ENCODE measurements around the gene CMPK2. TPM values are rescaled to one million over a fixed set of nuclear protein-coding genes. Genes with fewer than 3 reads are reported as not detected.

Gene CMPK2
- total RNA-seq, 4 donors from 2014 or later: 3.1 to 7.8 (median 5.4) TPM

DNA sequence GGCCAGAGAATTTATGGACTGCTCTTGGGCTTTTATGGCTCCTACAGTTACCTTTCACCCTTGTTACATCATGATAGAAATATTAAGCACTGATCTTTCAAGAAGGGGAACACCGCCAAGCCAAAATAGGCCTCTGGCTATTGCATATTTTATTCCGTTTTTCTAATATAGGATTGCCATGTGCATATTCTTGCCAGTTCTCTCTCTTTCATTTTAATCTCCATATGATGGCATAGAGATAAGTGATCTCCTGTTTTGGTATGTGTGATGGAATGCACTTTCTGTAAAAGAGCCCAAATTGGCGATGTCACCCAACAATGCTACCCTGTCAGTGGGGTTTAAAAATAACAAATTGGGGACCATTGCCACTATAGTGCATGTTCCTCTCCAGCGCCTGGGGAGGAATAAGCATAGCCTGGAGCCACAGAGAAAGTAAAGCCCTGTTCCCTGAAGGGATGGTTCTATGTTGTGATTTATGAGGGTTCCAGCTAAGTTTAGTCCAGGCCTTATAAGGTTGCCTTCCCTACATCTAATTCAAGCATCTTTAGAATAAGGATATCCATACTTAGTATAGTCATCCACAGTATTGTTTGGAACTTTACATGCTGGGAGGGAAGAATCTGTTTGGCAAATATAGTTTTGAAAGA lies 26.9 kb downstream of the CMPK2 start:
- 83 to 87% methylated on average over 2 to 4 of the region's 4 CpGs for WGBS, 2 donors (ENCODE audit: low coverage in 1 of 2)
- Histone ChIP-seq H3K36me3 (peaks cover 0 to 13% of the 10 kb centered on the region in 2 donors), H3K9me3 (peaks cover 0 to 59% (median 0%) of the 10 kb centered on the region in 3 donors)

DNA sequence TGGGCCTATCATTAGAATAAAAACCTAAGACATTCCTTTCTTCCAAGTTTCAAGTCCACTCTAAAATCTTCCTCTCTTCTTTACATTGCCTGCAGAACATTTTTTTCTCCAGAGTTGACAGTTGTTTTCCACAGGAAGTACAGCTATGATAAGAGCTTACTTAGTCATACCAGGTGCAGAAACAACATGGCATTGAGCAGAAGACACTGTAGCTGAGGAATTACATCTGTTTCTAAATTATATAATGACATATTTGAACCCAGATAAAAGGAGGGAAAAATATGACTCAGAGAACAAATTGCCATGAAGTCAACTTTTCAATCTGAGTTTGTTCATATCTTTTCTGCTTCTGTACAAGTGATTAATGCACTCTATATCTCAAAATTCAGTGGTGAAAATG lies 30.2 kb downstream of the CMPK2 start:
- no peaks in the 10 kb centered on the region for H3K27me3 ChIP-seq
- ATAC-seq: no peak
- peaks cover 0 to 6% of the 10 kb centered on the region in 2 donors for H3K36me3 ChIP-seq
- no peak overlapping the region for H3K27ac ChIP-seq
- TF ChIP-seq POLR2A (IDR thresholded peaks at IDR 0.05): no peak
- H3K4me3 ChIP-seq: no peak overlapping the region
- H3K9me3 ChIP-seq: peaks cover 0 to 45% (median 0%) of the 10 kb centered on the region in 3 donors
- H3K4me1 ChIP-seq: no peaks in the 10 kb centered on the region

More for the DNA sequence above, 26.9 kb downstream of the CMPK2 start:
- Histone ChIP-seq H3K4me1 (no peaks in the 10 kb centered on the region), H3K4me3 (no peak overlapping the region), H3K27ac (no peak overlapping the region), H3K27me3 (no peaks in the 10 kb centered on the region)
- ATAC-seq: no peak
- no peak for TF ChIP-seq POLR2AphosphoS5 (IDR thresholded peaks at IDR 0.05)
- TF ChIP-seq POLR2A (IDR thresholded peaks at IDR 0.05): no peak
- no peak for TF ChIP-seq EP300 (IDR thresholded peaks at IDR 0.05)
- TF ChIP-seq, protein P1, sequence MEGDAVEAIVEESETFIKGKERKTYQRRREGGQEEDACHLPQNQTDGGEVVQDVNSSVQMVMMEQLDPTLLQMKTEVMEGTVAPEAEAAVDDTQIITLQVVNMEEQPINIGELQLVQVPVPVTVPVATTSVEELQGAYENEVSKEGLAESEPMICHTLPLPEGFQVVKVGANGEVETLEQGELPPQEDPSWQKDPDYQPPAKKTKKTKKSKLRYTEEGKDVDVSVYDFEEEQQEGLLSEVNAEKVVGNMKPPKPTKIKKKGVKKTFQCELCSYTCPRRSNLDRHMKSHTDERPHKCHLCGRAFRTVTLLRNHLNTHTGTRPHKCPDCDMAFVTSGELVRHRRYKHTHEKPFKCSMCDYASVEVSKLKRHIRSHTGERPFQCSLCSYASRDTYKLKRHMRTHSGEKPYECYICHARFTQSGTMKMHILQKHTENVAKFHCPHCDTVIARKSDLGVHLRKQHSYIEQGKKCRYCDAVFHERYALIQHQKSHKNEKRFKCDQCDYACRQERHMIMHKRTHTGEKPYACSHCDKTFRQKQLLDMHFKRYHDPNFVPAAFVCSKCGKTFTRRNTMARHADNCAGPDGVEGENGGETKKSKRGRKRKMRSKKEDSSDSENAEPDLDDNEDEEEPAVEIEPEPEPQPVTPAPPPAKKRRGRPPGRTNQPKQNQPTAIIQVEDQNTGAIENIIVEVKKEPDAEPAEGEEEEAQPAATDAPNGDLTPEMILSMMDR (IDR thresholded peaks at IDR 0.05): no peak

DNA sequence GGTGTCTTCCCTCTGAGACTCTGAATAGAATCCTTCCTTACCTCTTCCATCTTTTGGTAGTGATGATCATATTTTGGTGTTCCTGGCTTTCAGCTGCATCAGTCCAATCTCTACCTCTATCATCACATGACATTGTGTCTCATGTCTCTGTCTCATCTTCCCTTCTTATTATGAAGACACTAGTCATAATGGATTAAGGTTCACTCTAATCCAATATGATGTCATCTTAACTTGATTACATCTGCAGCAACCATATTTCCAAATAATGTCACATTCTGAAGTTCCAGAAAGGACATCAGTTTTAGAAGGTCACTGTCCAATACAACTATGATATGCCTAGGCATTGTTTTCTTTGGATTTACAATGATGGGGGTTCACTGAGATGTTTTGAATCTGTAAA lies 31.5 kb downstream of the CMPK2 start:
- TF ChIP-seq, protein P1 (IDR thresholded peaks at IDR 0.05): no peak
- TF ChIP-seq EP300 (IDR thresholded peaks at IDR 0.05): no peak
- no peak for TF ChIP-seq POLR2A (IDR thresholded peaks at IDR 0.05)
- TF ChIP-seq POLR2AphosphoS5 (IDR thresholded peaks at IDR 0.05): no peak
- Histone ChIP-seq H3K27me3 (no peaks in the 10 kb centered on the region), H3K4me1 (no peaks in the 10 kb centered on the region), H3K27ac (no peak overlapping the region), H3K4me3 (no peak overlapping the region), H3K36me3 (no peaks in the 10 kb centered on the region), H3K9me3 (peaks cover 0 to 32% (median 0%) of the 10 kb centered on the region in 3 donors)
- no peak for ATAC-seq

DNA sequence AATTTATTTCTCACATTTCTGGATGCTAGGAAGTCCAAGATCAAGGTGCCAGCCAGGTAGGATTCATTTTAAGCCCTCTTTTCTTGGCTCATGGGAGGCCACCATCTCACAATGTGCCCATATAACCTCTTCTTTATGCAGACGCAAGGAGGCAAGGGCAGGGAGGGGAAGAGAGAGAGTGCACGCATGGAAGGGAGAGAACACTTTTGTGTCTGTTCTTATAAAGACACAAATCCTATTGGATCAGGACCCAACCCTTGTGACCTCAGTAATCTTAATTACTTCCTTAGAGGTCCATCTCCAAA lies 32.5 kb downstream of the CMPK2 start:
- Histone ChIP-seq H3K4me1 (no peaks in the 10 kb centered on the region), H3K27me3 (no peaks in the 10 kb centered on the region), H3K9me3 (peaks cover 0 to 28% (median 0%) of the 10 kb centered on the region in 3 donors), H3K36me3 (no peaks in the 10 kb centered on the region), H3K4me3 (no peak overlapping the region), H3K27ac (no peak overlapping the region)
- WGBS, 2 donors (ENCODE audit: low coverage in 1 of 2): 100% methylated on average over 1 of the region's 2 CpGs
- no peak for ATAC-seq
- no peak for TF ChIP-seq POLR2AphosphoS5 (IDR thresholded peaks at IDR 0.05)
- TF ChIP-seq EP300 (IDR thresholded peaks at IDR 0.05): no peak
- TF ChIP-seq POLR2A (IDR thresholded peaks at IDR 0.05): no peak
- TF ChIP-seq, protein P1 (IDR thresholded peaks at IDR 0.05): no peak

DNA sequence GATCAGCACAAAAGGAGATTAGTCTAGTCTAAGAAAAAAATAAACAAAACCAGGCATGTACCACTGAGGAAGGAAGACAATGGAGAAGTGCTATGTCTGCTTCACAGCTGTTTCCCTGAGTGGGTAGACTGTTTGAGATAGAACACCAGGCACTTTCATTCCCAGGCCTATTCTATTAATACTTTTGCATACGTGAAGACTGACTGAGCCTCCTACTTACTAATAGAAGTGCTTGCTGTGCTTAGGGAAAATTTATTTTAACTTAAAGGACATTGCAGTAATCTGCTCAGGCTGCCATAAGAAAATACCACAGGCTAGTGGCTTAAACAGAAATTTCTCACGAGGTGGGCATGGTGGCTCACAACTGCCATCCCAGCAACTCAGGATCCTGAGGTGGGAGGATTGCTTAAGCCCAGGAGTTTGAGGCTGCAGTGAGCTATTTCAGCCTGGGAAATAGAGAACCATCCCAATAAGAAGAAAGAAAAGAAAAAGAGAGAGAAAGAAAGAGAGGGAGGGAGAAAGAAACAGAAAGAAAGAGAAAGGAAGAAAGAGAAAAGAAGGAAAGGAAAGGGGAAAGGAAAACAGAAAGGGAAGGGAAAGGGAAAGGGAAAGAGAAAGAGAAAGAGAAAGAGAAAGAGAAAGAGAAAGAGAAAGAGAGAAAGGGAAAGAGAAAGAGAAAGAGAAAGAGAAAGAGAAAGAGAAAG lies 33.0 kb downstream of the CMPK2 start:
- Histone ChIP-seq H3K36me3 (no peaks in the 10 kb centered on the region), H3K4me1 (peaks cover 0 to 5% (median 0%) of the 10 kb centered on the region in 3 donors), H3K27ac (no peak overlapping the region), H3K9me3 (peaks cover 0 to 28% (median 0%) of the 10 kb centered on the region in 3 donors), H3K4me3 (no peak overlapping the region), H3K27me3 (no peaks in the 10 kb centered on the region)
- no peak for TF ChIP-seq POLR2AphosphoS5 (IDR thresholded peaks at IDR 0.05)
- no peak for TF ChIP-seq EP300 (IDR thresholded peaks at IDR 0.05)
- TF ChIP-seq, protein P1 (IDR thresholded peaks at IDR 0.05): no peak
- TF ChIP-seq POLR2A (IDR thresholded peaks at IDR 0.05): no peak
- WGBS, 2 donors (ENCODE audit: low coverage in 1 of 2): 0 to 54% methylated on average over 1 to 2 of the region's 2 CpGs
- ATAC-seq: no peak

Measured in gastroesophageal sphincter (tissue), 4 donors.